ENCODE results near the gene JPH3. TPM values are rescaled to one million over a fixed set of nuclear protein-coding genes. Genes with fewer than 3 reads are reported as not detected.

The JPH3 gene
- total RNA-seq, 4 donors from 2014 or later = not detected

DNA sequence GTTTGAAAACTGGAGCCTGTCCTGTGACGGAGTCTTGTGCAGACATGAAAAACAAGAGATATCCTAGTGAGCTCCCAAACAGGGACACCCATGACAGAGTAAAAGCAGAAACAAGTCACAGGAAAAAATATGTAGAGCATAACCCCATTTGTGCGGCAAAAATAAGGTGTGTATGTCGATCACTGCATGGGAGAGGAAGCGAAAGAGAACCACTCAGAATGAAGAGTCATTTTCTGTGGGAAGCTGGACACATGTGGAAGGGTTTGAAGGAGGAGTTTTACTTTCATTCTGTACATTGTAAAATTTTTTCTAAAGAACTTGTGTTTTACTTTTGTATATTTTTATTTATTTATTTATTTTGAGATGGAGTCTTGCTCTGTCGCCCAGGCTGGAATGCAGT, 72.1 kb downstream of the JPH3 start:
- TF ChIP-seq POLR2A (IDR thresholded peaks at IDR 0.05) = no peak
- TF ChIP-seq, protein P1, sequence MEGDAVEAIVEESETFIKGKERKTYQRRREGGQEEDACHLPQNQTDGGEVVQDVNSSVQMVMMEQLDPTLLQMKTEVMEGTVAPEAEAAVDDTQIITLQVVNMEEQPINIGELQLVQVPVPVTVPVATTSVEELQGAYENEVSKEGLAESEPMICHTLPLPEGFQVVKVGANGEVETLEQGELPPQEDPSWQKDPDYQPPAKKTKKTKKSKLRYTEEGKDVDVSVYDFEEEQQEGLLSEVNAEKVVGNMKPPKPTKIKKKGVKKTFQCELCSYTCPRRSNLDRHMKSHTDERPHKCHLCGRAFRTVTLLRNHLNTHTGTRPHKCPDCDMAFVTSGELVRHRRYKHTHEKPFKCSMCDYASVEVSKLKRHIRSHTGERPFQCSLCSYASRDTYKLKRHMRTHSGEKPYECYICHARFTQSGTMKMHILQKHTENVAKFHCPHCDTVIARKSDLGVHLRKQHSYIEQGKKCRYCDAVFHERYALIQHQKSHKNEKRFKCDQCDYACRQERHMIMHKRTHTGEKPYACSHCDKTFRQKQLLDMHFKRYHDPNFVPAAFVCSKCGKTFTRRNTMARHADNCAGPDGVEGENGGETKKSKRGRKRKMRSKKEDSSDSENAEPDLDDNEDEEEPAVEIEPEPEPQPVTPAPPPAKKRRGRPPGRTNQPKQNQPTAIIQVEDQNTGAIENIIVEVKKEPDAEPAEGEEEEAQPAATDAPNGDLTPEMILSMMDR (IDR thresholded peaks at IDR 0.05 in 4 of 5, conservative IDR thresholded peaks at IDR 0.05 in 1 of 5) = no peak
- no peak for ATAC-seq
- Histone ChIP-seq H3K4me1 (no peaks in the 10 kb centered on the region), H3K9me3 (no peaks in the 10 kb centered on the region), H3K27ac (no peak overlapping the region), H3K36me3 (no peaks in the 10 kb centered on the region), H3K4me3 (no peak overlapping the region), H3K27me3 (peaks cover 9 to 13% (median 10%) of the 10 kb centered on the region in 3 donors)
- no peak for DNase-seq
- intact Hi-C loops (cut with DNase I; ENCODE audit: low total_unique reads) (no loop called here), in situ Hi-C loops (cut with MboI; ENCODE audit: low sequenced_read_pairs in 4 of 4) (no loop called here)

DNA sequence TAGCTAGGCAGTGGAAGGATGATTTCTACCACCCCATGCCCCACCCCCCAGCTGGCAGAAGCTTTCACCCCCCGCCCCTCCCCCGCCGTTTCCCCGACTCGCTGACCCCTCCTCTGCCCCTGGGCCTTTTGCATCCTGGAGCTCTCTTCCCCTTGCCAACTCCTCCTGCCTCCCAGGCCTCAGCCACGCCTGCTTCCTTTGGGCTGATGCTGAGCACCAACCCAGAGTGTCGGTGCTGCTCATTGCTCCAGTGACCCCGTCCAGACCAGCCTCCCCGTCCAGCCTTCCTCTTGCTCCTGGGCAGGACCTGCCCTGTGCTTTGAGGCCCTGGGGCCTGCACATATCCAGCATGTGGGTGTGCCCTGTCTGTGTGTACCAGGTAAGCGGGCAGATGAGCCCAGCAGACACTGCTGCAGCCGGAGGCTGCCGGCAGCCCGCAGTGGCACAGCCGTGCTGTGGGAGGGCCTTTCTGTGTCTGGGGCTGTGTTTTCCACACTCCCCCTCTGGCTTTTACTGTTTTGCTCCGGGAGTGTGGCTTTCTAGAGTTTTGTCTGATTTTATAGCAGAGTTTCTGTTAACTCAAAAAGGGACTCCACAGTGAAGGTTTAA, 72.9 kb downstream of the JPH3 start:
- ATAC-seq (no peak), DNase-seq (no peak)
- no peaks in the 10 kb centered on the region for H3K9me3 ChIP-seq
- intact Hi-C loops (cut with DNase I; ENCODE audit: low total_unique reads) (no loop called here), in situ Hi-C loops (cut with MboI; ENCODE audit: low sequenced_read_pairs in 4 of 4) (no loop called here)
- TF ChIP-seq POLR2A (IDR thresholded peaks at IDR 0.05) = no peak
- TF ChIP-seq, protein P1 (IDR thresholded peaks at IDR 0.05 in 4 of 5, conservative IDR thresholded peaks at IDR 0.05 in 1 of 5) = no peak
- H3K4me3 ChIP-seq = no peak overlapping the region
- no peaks in the 10 kb centered on the region for H3K4me1 ChIP-seq
- H3K27ac ChIP-seq = no peak overlapping the region
- H3K36me3 ChIP-seq = no peaks in the 10 kb centered on the region
- H3K27me3 ChIP-seq = peaks cover 10 to 17% (median 16%) of the 10 kb centered on the region in 3 donors

DNA sequence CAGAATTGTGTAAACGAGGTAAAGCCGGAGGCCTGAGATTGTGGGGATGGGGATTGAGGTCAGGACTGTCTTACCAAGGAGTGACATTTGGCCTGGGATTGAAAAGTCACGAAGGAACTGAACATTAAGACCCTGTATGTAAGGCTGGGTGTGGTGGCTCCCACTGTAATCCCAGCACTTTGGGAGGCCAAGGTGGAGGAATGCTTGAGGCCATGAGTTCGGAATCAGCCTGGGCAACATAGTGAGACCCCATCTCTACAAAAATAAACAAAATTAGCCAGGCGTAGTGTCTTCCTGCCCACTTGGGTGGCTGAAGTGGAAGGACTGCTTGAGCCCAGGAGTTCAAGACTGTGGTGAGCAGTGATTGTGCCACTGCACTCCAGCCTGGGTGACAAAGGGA, 75.5 kb downstream of the JPH3 start:
- TF ChIP-seq, protein P1 (IDR thresholded peaks at IDR 0.05 in 4 of 5, conservative IDR thresholded peaks at IDR 0.05 in 1 of 5) = no peak
- no peak for TF ChIP-seq POLR2A (IDR thresholded peaks at IDR 0.05)
- ATAC-seq (no peak), DNase-seq (no peak)
- Histone ChIP-seq H3K27me3 (peaks cover 15 to 23% (median 21%) of the 10 kb centered on the region in 3 donors), H3K36me3 (no peaks in the 10 kb centered on the region), H3K9me3 (no peaks in the 10 kb centered on the region), H3K27ac (no peak overlapping the region), H3K4me3 (no peak overlapping the region), H3K4me1 (no peaks in the 10 kb centered on the region)
- intact Hi-C loops (cut with DNase I; ENCODE audit: low total_unique reads) = no loop called here
- in situ Hi-C loops (cut with MboI; ENCODE audit: low sequenced_read_pairs in 4 of 4) = no loop called here

DNA sequence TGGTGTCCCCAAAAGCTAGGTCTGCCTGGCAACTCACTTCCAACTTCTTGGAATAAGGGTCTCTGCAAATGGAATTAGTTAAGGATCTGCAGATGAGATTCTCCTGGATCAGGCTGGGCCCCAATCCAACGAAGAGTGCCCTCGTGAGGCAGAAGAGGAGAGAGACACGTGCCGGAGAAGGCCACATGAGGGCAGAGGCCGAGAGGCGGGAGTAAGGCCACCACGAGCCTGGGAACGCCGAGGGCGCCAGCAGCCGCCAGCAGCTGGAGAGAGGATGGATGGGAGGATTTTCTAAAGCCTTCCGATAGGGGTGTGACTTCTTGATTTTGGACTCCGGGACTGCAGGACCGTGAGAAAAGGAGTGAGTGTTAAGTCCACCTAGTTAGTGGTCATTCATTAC, 76.3 kb downstream of the JPH3 start:
- DNase-seq (no peak), ATAC-seq (no peak)
- TF ChIP-seq, protein P1 (IDR thresholded peaks at IDR 0.05 in 4 of 5, conservative IDR thresholded peaks at IDR 0.05 in 1 of 5) = no peak
- TF ChIP-seq POLR2A (IDR thresholded peaks at IDR 0.05) = no peak
- no peaks in the 10 kb centered on the region for H3K9me3 ChIP-seq
- peaks cover 15 to 31% (median 19%) of the 10 kb centered on the region in 3 donors for H3K27me3 ChIP-seq
- intact Hi-C loops (cut with DNase I; ENCODE audit: low total_unique reads) (no loop called here), in situ Hi-C loops (cut with MboI; ENCODE audit: low sequenced_read_pairs in 4 of 4) (no loop called here)
- H3K27ac ChIP-seq = no peak overlapping the region
- H3K36me3 ChIP-seq = no peaks in the 10 kb centered on the region
- H3K4me1 ChIP-seq = no peaks in the 10 kb centered on the region
- H3K4me3 ChIP-seq = no peak overlapping the region
